GM18498 (cell line): ENCODE data around the gene PRKN.
"Not testable (repeated sequence)": the region's sequence is repeated elsewhere in the genome, so short reads cannot be mapped to it uniquely, and the experiment has no call there.

Source experiments
- ATAC-seq: cut with Tn5 transposase; IDR thresholded peaks from one replicate; pipeline ENCODE4 v1.9.1; 2021; ENCODE audit warnings: mild to moderate bottlenecking, moderate library complexity; ENCODE audit not compliant: unreplicated experiment

The PRKN gene

GRCh38 chr6:162543221-162543620 lies 184.3 kb downstream of the PRKN start:
- no peak for ATAC-seq

DNA sequence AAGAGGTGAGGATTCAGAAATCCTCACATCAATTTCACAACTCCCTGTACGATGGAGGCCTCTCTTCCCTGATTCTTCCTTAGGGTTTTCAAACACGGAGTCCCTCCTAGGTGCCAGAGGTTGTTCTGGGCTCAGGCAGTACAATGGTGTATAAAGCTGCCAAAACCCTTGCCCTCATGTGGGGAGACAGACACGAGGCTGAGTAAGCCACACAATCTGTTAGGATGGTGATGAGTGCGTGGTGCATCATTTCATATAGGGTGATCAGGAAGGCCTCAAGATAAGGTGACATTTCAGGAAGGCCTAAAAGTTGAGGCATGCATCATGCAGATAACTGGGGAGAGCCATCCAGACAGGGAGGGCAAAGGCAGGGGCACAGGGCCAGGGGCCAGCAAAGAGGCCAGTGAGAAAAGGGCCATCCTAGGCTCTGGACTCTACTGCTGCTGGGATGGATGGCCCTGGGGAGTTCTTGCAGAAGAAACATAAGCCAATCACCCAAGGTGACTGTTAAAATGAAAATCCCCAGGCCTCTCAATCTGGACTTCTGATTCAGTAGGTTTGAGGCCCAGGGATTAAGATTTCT lies 186.5 kb downstream of the PRKN start:
- no peak for ATAC-seq

- ATAC-seq = no peak
These were observed 188.2 kb downstream of the PRKN start for GRCh38 chr6:162539321-162539720.

DNA sequence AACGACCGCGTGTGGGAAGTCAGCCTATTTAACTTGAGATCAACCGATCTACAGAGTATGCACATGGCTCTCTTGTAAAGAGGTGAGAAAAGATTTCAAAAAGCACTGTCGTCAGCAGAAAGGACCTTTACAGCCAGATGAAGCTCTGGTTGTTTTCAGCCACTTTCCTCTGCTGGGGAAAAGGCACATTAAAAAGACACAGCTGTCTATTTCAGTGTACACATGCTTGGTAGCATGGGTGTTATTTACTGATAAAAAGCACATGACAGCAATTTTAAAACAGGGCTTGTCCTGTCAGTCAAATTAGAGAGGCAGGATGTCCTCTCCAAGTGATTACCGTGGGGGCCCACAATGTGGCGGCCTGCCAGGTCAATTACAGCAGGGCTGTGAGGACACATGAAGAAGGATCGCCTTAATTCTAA lies 188.9 kb downstream of the PRKN start:
- no peak for ATAC-seq

- ATAC-seq = no peak
These were observed 194.6 kb downstream of the PRKN start for GRCh38 chr6:162533009-162533400.

- ATAC-seq = no peak
These were observed 195.1 kb downstream of the PRKN start for GRCh38 chr6:162532283-162533008.

DNA sequence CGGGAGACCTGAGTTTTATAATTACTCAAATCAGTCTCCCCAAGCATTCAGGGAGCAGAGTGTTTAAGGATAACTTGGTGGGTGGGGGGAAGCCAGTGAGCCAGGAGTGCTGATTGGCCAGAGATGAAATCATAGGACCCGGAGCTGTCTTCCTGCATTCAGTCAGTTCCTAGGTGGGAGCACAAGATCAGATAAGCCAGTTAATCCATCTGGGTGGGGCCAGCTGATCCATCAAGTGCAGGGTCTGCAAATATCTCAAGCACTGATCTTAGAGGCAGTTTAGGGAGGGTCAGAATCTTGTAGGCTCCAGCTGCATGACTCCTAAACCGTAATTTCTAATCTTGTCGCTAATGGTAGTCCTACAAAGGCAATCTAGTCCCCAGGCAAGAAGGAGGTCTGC lies 196.2 kb downstream of the PRKN start:
- ATAC-seq = not testable (repeated sequence)

GRCh38 chr6:162528538-162528937 lies 199.0 kb downstream of the PRKN start:
- no peak for ATAC-seq

GRCh38 chr6:162526960-162527359 lies 200.6 kb downstream of the PRKN start:
- no peak for ATAC-seq

GRCh38 chr6:162525181-162525580 lies 202.4 kb downstream of the PRKN start:
- no peak for ATAC-seq

DNA sequence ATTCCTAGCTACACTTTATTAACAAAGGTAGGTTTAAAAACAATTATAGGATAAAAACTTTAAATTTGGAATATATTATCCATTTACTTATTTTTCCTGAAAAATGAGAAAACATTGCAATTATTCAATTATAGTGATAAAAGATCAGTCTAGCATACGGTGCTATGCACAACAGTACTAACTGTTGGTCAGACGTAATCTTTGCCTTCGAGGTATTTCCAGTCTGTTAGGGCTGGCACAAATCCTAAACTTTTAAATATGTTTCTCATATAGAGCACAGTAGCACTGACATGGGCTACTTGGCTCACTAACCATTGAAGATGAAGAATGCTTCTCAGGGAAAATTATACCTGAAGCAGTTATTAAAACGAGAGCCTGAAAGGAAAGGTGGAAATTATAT lies 214.8 kb downstream of the PRKN start:
- no peak for ATAC-seq

GRCh38 chr6:162497389-162497788 lies 230.2 kb downstream of the PRKN start:
- ATAC-seq = no peak

DNA sequence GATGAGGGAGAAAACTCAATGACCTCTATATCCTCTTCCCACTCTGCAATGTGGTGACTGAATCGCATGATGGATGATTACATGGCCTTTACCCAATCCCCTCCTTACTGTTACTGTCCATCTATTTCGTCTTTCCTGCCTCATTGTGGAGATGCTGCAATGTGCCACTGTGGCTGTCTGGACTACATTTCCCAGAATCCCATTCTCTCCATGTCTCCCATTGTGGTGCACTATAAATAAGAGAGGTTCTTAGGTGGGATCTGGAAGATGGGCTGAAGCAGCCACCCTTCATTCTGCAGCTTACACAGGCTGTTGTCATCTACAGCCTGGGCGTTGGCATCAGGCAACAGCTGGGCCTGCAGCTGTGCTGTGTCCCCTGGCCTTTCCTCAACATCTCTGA lies 233.6 kb downstream of the PRKN start:
- no peak for ATAC-seq

DNA sequence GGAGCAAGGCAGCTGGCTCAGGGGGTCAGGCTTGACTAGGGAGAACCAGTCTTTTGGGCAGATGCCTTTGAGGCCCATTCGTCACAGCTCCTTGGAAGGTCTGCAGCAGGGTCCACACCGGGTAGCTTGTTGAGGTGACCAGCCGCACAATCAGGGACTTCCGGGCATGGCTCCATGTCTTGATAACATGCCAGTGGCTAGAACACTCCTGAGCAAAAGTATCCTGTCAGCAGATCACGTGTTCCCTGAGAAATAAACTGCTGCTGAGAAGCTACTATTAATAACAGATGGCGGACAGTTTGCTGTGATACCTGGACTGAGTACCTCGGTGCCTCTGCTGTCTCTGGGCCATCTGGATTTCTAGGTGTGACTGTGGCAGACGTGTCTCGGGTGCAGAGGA lies 235.9 kb downstream of the PRKN start:
- no peak for ATAC-seq

DNA sequence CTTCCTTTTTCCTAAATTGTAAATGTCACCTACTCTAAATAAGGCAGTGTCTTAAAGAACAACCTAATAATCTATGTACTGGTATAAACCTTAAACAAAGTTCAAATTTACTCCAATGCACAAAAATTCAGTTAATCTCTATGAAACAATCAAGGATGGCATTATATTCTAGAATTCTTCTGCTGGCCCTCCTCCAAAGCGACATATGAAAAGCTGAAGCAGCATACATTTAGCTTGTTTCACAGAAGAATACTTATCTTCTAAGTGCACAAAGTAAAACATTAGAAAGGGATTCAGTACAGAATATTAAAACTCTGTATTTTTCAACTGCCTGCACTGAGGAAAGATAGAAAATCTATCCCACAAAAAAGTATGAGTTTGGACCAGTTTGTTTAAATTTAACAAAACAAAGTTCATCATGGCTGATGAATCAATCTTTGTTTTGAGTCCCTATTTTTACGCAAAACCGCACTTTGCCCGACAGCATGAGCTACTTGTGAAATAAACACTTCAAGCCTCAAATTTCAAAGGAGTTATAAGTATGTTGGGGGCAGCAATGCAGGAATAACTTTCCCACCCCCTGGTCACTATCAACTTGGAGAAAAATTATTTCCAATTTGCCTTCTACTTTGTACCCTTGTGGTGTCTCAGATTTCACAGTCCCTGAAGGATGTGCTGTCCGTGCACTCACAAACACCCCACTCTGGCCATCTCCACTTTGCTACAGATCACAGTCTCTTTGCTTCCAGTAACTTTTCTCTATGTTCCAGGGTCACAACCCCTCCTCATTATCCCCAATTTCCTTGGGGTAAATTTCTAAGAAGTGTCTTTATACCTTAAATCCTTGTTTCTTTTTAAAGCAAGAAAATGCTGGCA lies 238.2 kb downstream of the PRKN start:
- no peak for ATAC-seq

- no peak for ATAC-seq
These were observed 239.1 kb downstream of the PRKN start for GRCh38 chr6:162488444-162488843.

DNA sequence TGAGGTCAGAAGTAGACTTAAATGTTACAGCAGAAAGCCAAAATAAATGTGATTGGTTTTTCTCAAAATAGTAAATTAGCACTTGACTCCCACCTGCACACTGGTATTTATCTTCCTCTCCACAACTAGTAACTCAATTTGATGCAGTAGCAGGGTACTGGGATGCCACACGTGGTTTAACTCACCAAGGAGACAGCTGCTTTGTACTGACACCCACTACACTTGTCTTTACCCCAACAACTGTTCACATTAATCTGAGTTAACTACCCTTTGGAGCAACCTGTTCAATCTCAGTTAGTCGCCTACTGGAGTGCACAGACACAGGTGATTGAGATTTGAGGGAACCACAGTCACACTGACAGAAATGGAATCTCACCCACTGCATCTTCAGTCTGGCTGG lies 242.1 kb downstream of the PRKN start:
- no peak for ATAC-seq

DNA sequence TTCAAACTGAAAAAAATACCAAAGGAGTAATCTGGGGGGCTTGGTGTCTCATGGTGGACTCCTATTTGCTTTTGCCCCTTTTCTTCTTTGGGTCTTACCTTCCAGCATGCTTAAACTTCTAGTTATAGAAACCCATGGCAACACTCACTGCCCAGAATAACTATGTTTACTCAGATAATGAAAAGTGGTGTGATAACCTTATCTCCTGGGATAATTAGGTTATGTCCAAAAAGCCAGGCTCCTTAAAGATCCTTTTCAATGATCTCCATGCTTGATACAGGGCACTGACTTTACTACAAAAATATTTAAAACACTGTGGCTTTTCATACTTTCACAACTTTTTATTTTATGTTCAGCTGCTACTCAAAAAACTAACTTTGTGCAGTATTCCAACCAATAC lies 245.6 kb downstream of the PRKN start:
- no peak for ATAC-seq

GRCh38 chr6:162481320-162481719 lies 246.2 kb downstream of the PRKN start:
- no peak for ATAC-seq

GRCh38 chr6:162478192-162478671 lies 249.3 kb downstream of the PRKN start:
- ATAC-seq = peak; percentile 62

DNA sequence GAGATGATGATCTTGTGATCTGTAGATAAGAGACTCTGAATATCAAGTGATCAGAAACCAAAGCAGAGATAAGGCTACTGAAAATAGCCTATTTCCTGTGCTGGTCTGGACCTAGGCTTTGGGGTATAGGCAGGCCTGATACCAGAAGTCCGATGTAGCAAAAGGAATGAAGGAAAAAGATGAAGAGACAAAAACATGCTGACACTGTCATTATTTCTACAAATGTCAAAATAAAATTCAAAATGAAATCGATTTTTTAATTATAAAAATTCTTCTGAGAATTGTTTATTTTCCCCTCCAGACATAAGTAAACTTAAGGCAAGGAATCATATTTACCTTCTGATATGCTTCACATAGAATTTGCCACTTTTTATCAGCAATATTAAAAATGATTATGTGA lies 252.8 kb downstream of the PRKN start:
- ATAC-seq = no peak

DNA sequence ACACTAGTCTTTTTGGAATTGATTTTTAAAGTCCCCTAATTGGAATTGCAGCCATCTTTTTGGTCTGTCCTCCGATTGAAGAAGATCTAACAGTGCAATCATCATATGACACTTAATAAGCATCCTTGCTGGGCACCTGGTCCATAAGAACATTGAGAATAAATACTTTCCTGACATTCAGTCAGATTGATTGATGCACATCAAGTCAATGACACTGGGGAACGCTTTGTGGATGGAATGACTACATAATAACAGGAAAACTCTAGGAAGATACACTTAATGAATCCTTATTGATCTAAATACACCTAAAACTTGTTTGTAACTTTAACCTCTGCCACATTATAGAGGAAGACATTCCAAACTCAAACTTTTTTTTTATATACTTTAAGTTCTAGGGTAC lies 255.7 kb downstream of the PRKN start:
- no peak for ATAC-seq
